Neural cell (in vitro differentiated cells): Measurements from ENCODE around the gene CLNK. TPM values are rescaled to one million over a fixed set of nuclear protein-coding genes. Genes with fewer than 3 reads are reported as not detected.

Experiments
- H2AFZ ChIP-seq: fragments of 200-600, 300-800 bp; sonication (generic), shearing (Covaris generic); 2 replicates; pipeline ENCODE4 v1.6.0; 2014; ENCODE audit warnings: low read depth, mild to moderate bottlenecking, antibody characterized with exemption, low read length, moderate library complexity
- H3F3A ChIP-seq: fragments of 200-600 bp; shearing (Covaris generic); 2 replicates; pipeline ENCODE4 v1.6.1; 2016; ENCODE audit warnings: mild to moderate bottlenecking, moderate library complexity, mixed read lengths, antibody characterized with exemption, low read length; ENCODE audit not compliant: insufficient read depth, poor library complexity, severe bottlenecking
- H3K27ac ChIP-seq: fragments of 200-600, 300-800 bp; sonication (generic), shearing (Covaris generic); 2 replicates; pipeline ENCODE4 v1.5.1; 2014; ENCODE audit warnings: mild to moderate bottlenecking, low read length, moderate library complexity
- H3K27me3 ChIP-seq: fragments of 300-800, 200-600 bp; sonication (generic), shearing (Covaris generic); 2 replicates; pipeline ENCODE4 v1.6.0; 2014; ENCODE audit warnings: mild to moderate bottlenecking, low read depth, low read length, moderate library complexity; ENCODE audit not compliant: insufficient read depth
- H3K36me3 ChIP-seq: fragments of 300-800, 200-600 bp; sonication (generic), shearing (Covaris generic); 2 replicates; pipeline ENCODE4 v1.5.1; 2014; ENCODE audit warnings: mild to moderate bottlenecking, antibody characterized with exemption, low read length, moderate library complexity; ENCODE audit not compliant: insufficient read depth
- H3K4me2 ChIP-seq: fragments of 300-800, 200-600 bp; sonication (generic), shearing (Covaris generic); 2 replicates; pipeline ENCODE4 v1.6.0; 2014; ENCODE audit warnings: mild to moderate bottlenecking, low read length
- H3K4me3 ChIP-seq: fragments of 300-800, 200-600 bp; sonication (generic), shearing (Covaris generic); 2 replicates; pipeline ENCODE4 v1.5.1; 2014; ENCODE audit warnings: mild to moderate bottlenecking, low read length, moderate library complexity
- H3K79me2 ChIP-seq: fragments of 200-600 bp; shearing (Covaris generic); replicated peaks from 2 replicates; pipeline ENCODE4 v1.6.0; 2014; ENCODE audit warnings: mild to moderate bottlenecking, low read length, moderate library complexity; ENCODE audit not compliant: insufficient read depth
- H3K9ac ChIP-seq: fragments of 300-800, 200-600 bp; sonication (generic), shearing (Covaris generic); 2 replicates; pipeline ENCODE4 v1.6.1; 2016; ENCODE audit warnings: mild to moderate bottlenecking, low read length, mixed read lengths
- H3K9me2 ChIP-seq: fragments of 200-600 bp; shearing (Covaris generic); 2 replicates; pipeline ENCODE4 v1.6.1; 2016; ENCODE audit warnings: mild to moderate bottlenecking, low read length, mixed read lengths; ENCODE audit not compliant: insufficient read depth
- H3K9me3 ChIP-seq: fragments of 200-600, 300-800 bp; sonication (generic), shearing (Covaris generic); 2 replicates; pipeline ENCODE4 v1.6.1; 2016; ENCODE audit warnings: mild to moderate bottlenecking, mixed run types, low read length, moderate library complexity, mixed read lengths
- H4K20me1 ChIP-seq: fragments of 200-600 bp; shearing (Covaris generic); 2 replicates; pipeline ENCODE4 v1.6.1; 2016; ENCODE audit warnings: mild to moderate bottlenecking, mixed run types; ENCODE audit not compliant: insufficient read depth
- CTCF ChIP-seq: fragments of 450-650 bp; IDR thresholded peaks from 2 replicates; pipeline ENCODE4 v1.5.1; 2014; ENCODE audit warnings: antibody characterized with exemption, mild to moderate bottlenecking, moderate library complexity; ENCODE audit not compliant: poor library complexity, severe bottlenecking
- EP300 ChIP-seq: fragments of 450-650 bp; conservative IDR thresholded peaks from 2 replicates; pipeline ENCODE4 v1.6.1; 2014; ENCODE audit warnings: antibody characterized with exemption, mild to moderate bottlenecking, moderate library complexity; ENCODE audit not compliant: poor library complexity, severe bottlenecking
- EZH2 ChIP-seq: fragments of 200-600, 300-800 bp; shearing (Covaris generic), sonication (generic); IDR thresholded peaks from 2 replicates; pipeline ENCODE4 v1.6.1; 2014; ENCODE audit warnings: antibody characterized with exemption, low read length, borderline replicate concordance, mild to moderate bottlenecking; ENCODE audit not compliant: insufficient read depth, poor library complexity, severe bottlenecking
- MXI1 ChIP-seq: fragments of 450-650 bp; conservative IDR thresholded peaks from 2 replicates; pipeline ENCODE4 v1.6.1; 2014; ENCODE audit warnings: antibody characterized with exemption, mild to moderate bottlenecking; ENCODE audit not compliant: poor library complexity, severe bottlenecking
- POLR2AphosphoS5 ChIP-seq: IDR thresholded peaks from 2 replicates; pipeline ENCODE4 v1.6.1; 2012
- RAD21 ChIP-seq: fragments of 450-650 bp; conservative IDR thresholded peaks from 2 replicates; pipeline ENCODE4 v1.6.1; 2014; ENCODE audit warnings: antibody characterized with exemption, mild to moderate bottlenecking, moderate library complexity
- REST ChIP-seq: IDR thresholded peaks from 2 replicates; pipeline ENCODE4 v1.6.1; 2012; ENCODE audit warnings: borderline replicate concordance
- SMC3 ChIP-seq: fragments of 450-650 bp; conservative IDR thresholded peaks from 2 replicates; pipeline ENCODE4 v1.6.1; 2014; ENCODE audit warnings: antibody characterized with exemption, mild to moderate bottlenecking, moderate library complexity; ENCODE audit not compliant: poor library complexity
- TAF1 ChIP-seq: IDR thresholded peaks from 2 replicates; pipeline ENCODE4 v1.6.1; 2012; ENCODE audit warnings: low read depth
- polyA plus RNA-seq: library from polyadenylated mRNA; depleted of rRNA; stranded (reverse); fragments of >200 nt; gene quantifications from 2 replicates; pipeline ENCODE4 v1.2.3, GENCODE V29; 2014

Gene CLNK
- polyA plus RNA-seq, 1 donor from 2014 or later = not detected

- no peak overlapping the region for H3K27ac ChIP-seq
- peaks cover 14% of the 10 kb centered on the region for H3K36me3 ChIP-seq
- H3K9me2 ChIP-seq = no peaks in the 10 kb centered on the region
- no peaks in the 10 kb centered on the region for H3F3A ChIP-seq
- TF ChIP-seq CTCF = no peak
- TF ChIP-seq EZH2 = no peak
- TF ChIP-seq REST = no peak
- TF ChIP-seq TAF1 = no peak
- no peak for TF ChIP-seq EP300
- no peak for TF ChIP-seq SMC3
- no peak for TF ChIP-seq POLR2AphosphoS5
- TF ChIP-seq RAD21 = no peak
- TF ChIP-seq MXI1 = no peak
- no peaks in the 10 kb centered on the region for H3K27me3 ChIP-seq
- H3K4me3 ChIP-seq = no peak overlapping the region
- no peak overlapping the region for H3K9ac ChIP-seq
- peaks cover 3% of the 10 kb centered on the region for H3K9me3 ChIP-seq
- no peaks in the 10 kb centered on the region for H4K20me1 ChIP-seq
- H2AFZ ChIP-seq = no peak overlapping the region
- no peaks in the 10 kb centered on the region for H3K79me2 ChIP-seq
- H3K4me2 ChIP-seq = no peak overlapping the region
Measured at GRCh38 chr4:10438924-10439323, 245.6 kb downstream of the CLNK start.

GRCh38 chr4:10437735-10438134, 246.8 kb downstream of the CLNK start:
- H3K27me3 ChIP-seq = no peaks in the 10 kb centered on the region
- H3K4me2 ChIP-seq = no peak overlapping the region
- H3K79me2 ChIP-seq = no peaks in the 10 kb centered on the region
- no peaks in the 10 kb centered on the region for H3K9me2 ChIP-seq
- no peak overlapping the region for H2AFZ ChIP-seq
- H3F3A ChIP-seq = no peaks in the 10 kb centered on the region
- no peak overlapping the region for H3K9ac ChIP-seq
- no peak for TF ChIP-seq MXI1
- no peak for TF ChIP-seq TAF1
- TF ChIP-seq REST = no peak
- TF ChIP-seq POLR2AphosphoS5 = no peak
- TF ChIP-seq EP300 = no peak
- TF ChIP-seq SMC3 = no peak
- TF ChIP-seq EZH2 = no peak
- no peak for TF ChIP-seq CTCF
- no peak for TF ChIP-seq RAD21
- H3K4me3 ChIP-seq = no peak overlapping the region
- no peaks in the 10 kb centered on the region for H3K9me3 ChIP-seq
- H3K36me3 ChIP-seq = peaks cover 2% of the 10 kb centered on the region
- H3K27ac ChIP-seq = no peak overlapping the region
- H4K20me1 ChIP-seq = no peaks in the 10 kb centered on the region
